Skin of body (tissue), 2 donors: Measurements from ENCODE around the gene PLA2G4F. TPM values are rescaled to one million over a fixed set of nuclear protein-coding genes. Genes with fewer than 3 reads are reported as not detected.

Experiments used
- DNase-seq: peaks from one replicate; lab custom pipeline; 2025; lab: John Stamatoyannopoulos, UW
- total RNA-seq: library from RNA; depleted of rRNA; stranded (reverse); fragments of >200 nt; gene quantifications from one replicate; pipeline ENCODE4 v1.2.3, GENCODE V29; 2014

PLA2G4F gene
- total RNA-seq, 1 donor from 2014 or later = 6.8 TPM

- DNase-seq = no peak
These were observed 9.1 kb downstream of the PLA2G4F start for GRCh38 chr15:42147431-42147735.

DNA sequence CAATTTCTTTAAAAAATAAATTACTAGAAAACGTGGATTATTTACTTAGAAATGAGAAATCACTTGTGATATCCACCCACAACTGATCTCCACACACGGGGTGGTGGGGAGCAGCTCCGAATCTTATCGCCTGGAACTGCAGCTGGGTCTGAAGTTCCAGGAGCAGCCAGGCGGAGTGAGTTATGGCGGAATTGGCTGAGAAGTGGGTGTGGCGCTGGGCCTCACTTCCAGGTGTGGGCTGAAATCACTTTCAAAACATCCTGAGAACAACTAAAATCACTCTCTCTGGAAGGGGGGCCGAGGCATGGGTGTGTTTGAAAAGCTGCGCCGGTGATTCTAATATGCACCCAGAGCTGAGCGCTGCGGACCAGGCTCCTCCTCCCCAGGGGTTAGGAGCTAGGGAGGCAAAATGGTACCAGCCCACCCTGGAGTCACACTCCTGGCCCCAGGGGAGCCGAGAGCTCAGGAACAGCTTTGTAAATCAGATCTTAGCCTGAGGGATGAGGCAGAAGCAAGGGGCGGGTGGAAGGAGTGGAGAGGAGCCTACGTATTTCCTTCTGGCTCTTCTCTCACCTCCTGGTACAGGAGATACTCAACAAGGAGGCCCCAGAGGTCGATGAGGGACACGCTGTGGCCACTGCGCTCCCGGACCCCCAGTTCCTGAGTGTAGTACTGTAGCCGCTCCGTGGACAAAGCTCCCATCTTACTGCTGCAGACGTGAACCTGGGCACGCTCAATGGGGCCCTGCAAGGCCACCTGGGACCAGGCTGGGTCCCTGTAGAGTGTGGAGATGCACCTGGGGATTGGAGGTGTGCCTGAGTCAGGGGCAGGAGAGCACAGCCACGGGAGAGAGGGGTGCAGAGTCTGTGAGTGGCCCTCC lies 9.6 kb downstream of the PLA2G4F start:
- DNase-seq = no peak

DNA sequence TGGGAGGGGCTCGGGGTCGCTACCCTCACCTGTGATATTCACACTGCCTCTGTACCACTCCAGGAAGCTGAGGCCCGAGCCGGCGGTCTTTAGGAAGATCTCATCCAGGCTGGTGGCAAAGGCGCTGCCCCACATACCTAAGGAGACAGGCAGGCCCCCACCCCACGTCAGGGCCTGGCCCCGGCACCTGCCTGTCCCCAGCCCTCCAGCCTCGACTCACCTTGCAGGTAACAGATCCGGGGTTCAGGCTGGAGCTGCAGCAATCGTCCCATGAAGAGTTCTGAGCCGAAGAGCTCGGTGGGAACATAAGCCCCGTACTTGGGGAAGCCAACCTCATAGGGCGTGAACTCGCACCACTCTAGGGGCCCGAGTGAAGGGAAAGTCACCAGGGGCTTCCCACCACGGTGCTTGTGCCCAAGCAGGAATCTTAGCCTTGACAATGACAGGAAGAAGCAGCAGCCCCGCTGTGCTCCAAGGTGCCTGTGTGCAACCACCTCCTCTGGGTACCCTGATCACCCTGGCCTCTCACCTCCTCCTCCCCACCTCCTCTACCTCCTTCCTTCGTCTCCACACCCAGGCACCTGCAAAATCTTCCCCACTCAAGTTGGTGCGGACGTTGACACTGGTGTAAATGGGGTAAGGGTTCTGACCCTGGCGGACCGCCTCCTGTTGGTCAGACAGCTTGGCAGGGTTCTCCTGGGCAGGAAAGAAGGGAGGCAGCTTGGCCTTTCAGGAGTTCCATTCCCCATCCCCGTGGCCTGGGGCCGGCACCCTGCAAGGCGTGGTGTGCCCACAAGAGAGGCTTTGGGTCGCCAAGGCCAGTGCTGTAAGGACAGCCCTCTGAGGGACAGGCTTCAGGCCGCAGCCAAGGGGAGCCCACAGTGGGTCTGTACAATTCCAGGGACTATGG lies 10.6 kb downstream of the PLA2G4F start:
- DNase-seq = no peak

DNA sequence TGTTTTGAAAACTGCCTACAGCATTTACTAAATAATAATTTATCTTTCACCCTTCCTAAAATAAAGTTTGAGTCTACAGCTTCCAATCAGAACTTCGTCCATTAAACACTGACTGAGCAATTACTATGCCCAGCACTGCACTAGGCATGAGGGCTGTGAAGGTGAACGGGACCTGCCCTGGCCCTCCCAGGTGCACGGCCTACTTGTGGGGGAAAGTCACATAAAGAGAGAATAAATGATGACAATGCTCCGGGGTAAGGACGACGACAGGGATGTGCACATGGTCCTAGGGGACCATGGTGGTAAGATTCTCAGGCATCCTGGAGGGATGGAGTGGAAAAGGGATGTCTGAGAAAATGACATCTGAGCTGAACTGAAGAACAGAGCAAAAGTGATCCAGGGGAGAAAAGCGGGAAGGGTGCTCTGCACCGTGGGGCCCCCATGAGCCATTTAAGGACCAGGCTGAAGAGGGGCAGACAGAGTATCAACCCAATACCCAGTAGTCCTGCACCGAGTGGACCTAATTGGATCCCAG lies 11.5 kb downstream of the PLA2G4F start:
- no peak for DNase-seq

DNA sequence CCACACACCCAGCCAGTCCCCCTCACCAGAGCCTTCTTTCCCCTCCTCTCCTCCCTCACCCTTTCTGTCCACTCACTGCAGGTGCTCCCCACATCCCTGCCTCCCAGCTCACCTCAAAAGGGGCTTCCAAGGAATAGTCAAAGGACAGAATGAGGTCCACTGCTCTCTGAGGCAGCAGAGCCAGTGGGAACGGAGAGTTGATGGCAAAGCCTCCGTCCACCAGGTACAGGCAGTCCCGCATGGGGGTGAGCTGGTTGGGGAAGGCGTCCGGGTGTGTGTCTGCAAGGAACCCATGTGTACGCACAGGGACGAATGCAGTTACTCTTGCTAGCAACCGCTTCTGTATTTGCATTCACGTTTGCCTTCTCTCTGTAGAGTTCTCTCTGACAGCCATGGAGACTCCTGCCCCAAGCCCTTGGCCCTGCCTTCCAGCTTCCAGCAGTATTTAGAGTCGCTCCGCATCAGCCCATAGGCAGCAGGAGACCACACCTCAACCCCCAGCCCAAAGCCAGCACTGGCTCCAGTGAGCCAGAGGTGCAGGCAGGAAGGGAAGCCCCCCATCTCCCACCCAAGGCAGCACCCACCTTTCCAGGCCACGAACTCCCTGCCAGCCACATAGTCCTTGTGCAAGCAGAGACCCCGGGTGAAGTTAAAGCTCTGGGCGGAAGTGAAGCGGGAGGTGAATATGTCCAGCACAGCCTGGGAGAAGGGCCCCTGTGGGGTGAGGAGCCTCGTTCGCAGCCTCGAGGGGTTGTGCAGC lies 12.4 kb downstream of the PLA2G4F start:
- DNase-seq = no peak

GRCh38 chr15:42143356-42143755 lies 13.1 kb downstream of the PLA2G4F start:
- DNase-seq = no peak

DNA sequence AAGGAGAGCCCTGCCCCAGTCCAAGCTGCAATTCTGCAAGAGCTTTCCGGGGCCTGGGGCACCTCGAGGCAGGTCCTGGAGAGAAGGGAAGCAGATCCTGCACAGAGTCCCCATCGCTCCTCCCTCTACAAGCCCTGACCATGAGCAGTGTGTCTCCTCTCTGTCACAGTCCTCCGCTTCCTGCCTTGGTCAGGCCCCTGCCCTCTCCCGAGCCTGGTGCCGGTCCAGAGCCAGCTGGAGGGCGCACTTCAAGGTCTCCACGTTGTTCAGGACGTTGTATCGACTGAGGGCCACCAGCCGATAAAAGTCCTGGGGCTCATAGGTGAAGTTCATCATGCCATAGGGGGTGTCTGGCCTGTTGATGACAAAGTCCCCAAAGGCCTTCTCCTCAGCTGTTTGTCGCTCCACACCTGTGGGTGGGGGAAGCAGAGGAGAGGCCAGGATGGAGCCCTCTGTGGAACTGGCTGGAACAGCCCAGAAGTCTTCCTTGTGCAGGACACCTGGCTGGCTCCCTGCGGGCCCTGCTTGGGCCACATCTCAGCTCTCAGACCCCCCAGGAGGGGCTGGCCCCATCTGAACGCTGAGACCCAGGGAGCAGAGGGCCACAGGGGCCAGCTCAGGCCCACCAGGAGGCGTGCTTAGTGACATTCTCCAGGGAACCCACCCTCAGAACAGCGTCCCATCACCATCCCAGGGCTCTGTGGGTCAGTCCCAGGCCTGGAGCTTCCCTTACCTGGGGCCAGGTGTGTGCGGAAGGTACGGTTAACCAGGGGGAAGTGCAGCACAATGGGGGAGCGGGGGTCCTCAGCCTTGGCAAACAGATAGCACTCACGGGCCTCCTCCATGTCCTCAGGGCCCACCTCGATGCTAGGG lies 14.4 kb downstream of the PLA2G4F start:
- DNase-seq = no peak

- DNase-seq = no peak
These were observed 15.2 kb downstream of the PLA2G4F start for GRCh38 chr15:42141246-42141645.

- DNase-seq = no peak
These were observed 15.9 kb downstream of the PLA2G4F start for GRCh38 chr15:42140383-42141070.

DNA sequence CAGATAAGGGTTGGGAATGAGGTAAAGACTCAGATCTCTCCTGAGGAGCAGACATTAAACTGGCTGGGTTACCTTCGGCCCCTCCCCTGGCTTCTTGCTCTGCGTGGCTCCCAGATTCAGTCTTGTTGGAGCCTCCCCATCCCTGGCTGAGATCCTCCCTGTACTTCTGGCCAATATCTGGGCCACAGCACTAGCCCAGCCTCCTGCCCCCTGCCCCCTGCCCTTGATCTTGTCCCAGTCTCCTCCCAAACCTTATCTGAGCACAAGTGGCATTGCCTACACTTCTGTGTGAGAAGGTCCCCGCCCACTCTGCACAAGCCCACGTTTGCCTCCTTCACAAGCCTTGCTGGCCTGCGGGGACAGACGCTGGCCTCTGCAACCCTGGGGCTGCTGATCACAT lies 16.8 kb downstream of the PLA2G4F start:
- no peak for DNase-seq

DNA sequence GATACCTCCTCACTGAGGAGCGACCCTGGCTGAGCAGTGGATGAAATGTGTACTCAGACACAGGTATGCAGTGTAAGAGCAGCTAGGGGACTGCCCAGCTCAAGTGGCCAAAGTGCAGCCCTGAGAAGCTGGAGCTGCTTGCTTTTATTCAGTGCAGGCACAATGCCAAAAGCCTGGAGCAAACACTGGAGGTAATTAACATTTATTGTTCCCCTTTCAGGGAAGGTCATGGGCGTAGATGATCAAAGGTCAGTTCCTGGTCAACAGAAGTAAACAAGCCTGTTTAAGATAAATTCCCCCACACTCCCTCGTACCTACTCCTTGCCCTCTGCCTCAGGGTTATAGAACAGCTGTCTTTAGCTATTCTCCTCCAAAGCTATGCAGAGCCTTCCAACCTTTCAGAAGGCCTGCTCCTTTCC lies 17.5 kb downstream of the PLA2G4F start:
- DNase-seq = no peak

- no peak for DNase-seq
These were observed 18.0 kb downstream of the PLA2G4F start for GRCh38 chr15:42138411-42138810.

DNA sequence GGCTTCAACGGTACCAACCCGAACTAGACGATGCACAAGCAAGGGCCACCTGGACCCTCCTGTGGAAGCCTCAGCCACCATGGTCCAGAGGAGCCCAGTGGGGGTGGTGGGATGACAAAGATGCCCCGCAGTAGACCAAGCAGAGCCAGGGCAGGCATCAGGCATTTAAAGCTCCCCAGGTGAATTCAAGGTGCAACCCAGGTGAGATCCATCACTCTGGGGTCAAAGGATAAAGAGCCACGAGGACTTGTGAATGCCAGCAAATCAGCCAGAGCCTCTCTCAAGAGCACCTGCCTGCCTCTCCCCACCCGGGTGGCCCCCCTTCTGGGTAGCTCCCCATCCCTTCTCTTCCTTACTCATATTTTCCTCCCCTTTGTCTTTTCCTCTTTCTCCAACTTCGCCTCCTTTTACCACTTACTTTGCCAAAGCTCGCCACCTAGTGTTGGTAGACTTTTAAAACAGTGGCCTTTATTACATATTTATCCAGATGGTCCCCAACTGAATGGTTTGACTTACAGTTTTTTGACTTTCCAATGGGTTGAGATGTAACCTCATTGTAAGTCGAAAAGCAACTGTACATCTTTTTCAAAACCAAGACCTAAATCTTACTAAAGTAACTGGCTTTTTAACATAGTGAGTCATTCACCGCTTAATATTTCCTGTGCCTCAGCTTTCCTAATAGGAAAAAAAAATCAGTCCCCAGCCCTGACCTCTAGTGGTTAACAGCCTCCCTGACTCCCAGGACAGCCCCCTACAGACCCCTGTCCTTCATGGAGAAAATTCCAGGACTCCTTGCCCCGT lies 18.8 kb downstream of the PLA2G4F start:
- DNase-seq = peak; percentile 32

GRCh38 chr15:42136513-42136912 lies 19.9 kb downstream of the PLA2G4F start:
- DNase-seq = no peak

DNA sequence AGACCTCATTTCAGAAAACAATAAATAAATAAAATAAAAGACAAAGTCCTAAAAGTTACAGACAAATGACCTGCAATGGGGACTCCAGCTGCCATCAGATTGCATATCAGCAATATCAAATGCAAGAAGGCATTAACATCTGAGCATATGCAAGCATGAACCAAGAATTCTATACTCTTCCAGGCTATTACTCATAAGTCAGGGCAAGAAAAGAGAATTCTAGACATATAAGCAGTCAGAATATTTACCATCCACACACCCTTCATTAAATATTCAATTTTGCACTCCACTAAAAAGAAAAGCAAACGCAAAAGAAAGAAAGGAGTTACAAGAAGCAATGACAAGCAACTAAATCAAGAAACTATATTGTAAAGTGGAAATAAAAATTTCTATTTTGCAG lies 21.1 kb downstream of the PLA2G4F start:
- no peak for DNase-seq

DNA sequence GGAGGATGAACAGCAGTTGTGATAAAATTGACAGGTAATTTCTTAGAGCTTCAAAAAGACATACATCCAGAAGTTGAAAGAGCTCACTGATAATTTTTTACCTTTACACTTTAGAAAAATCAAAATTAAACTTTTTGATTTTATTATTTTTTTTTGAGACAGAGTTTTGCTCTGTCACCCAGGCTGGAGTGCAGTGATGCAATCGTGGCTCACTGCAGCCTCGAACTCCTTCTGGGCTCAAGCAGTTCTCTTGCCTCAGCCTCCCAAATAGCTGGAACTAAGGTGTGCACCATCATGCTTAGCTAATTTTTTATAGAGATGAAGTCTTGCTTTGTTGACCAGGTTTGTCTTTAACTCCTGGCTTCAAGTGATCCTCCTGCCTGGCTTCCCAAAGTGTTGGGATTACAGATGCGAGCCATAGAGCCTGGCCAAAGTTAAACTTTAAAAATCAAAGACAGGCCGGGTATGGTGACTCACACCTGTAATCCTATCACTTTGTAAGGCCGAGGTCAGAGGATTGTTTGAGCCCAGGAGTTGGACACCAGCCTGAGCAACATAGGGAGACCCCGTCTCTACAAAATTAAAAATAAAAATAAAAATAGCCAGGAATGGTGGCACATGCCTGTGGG lies 21.7 kb downstream of the PLA2G4F start:
- no peak for DNase-seq

- DNase-seq = no peak
These were observed 22.4 kb downstream of the PLA2G4F start for GRCh38 chr15:42133886-42134502.

DNA sequence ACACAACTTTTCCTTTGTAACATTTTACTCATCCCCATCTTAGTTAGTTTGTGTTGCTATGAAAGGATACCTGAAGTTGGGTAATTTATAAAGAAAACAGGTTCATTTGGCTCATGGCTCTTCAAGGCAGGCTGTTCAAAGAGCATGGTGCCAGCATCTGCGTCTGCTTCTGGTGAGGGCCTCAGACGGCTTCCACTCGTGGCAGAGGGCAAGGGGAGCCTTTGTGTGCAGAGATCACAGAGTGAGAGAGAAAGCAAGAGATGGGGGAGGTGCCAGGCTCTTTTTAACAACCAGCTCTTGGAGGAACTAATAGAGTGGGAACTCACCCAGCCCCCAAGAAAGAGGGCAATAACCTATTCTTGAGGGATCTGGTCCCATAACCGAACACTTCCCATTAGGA lies 23.1 kb downstream of the PLA2G4F start:
- no peak for DNase-seq
